HG02678 (cell line): ENCODE data around the gene EPHB3.
"Not testable (repeated sequence)": the region's sequence is repeated elsewhere in the genome, so short reads cannot be mapped to it uniquely, and the experiment has no call there.

Source experiments
- ATAC-seq: cut with Tn5 transposase; IDR thresholded peaks from one replicate; pipeline ENCODE4 v1.9.1; 2021; ENCODE audit warnings: mild to moderate bottlenecking, moderate library complexity; ENCODE audit not compliant: unreplicated experiment

Gene EPHB3

GRCh38 chr3:184597829-184598573 is 36.4 kb downstream of the EPHB3 start:
- ATAC-seq = no peak

GRCh38 chr3:184598574-184598927 is 37.0 kb downstream of the EPHB3 start:
- no peak for ATAC-seq

- no peak for ATAC-seq
Observed at GRCh38 chr3:184599143-184599542, 37.6 kb downstream of the EPHB3 start.

- no peak for ATAC-seq
Observed at GRCh38 chr3:184600685-184601377, 39.2 kb downstream of the EPHB3 start.

GRCh38 chr3:184601576-184602371 is 40.2 kb downstream of the EPHB3 start:
- ATAC-seq = no peak

- no peak for ATAC-seq
Observed at GRCh38 chr3:184602372-184603150, 41.0 kb downstream of the EPHB3 start.

- no peak for ATAC-seq
Observed at GRCh38 chr3:184603151-184604030, 41.8 kb downstream of the EPHB3 start.

- no peak for ATAC-seq
Observed at GRCh38 chr3:184604039-184604601, 42.5 kb downstream of the EPHB3 start.

- no peak for ATAC-seq
Observed at GRCh38 chr3:184604615-184605290, 43.2 kb downstream of the EPHB3 start.

- no peak for ATAC-seq
Observed at GRCh38 chr3:184608209-184608608, 46.6 kb downstream of the EPHB3 start.

- no peak for ATAC-seq
Observed at GRCh38 chr3:184609476-184610244, 48.1 kb downstream of the EPHB3 start.

- ATAC-seq = no peak
Observed at GRCh38 chr3:184610245-184610871, 48.8 kb downstream of the EPHB3 start.

- ATAC-seq = no peak
Observed at GRCh38 chr3:184611607-184612281, 50.2 kb downstream of the EPHB3 start.

- ATAC-seq = no peak
Observed at GRCh38 chr3:184615396-184615795, 53.8 kb downstream of the EPHB3 start.

GRCh38 chr3:184616436-184616835 is 54.9 kb downstream of the EPHB3 start:
- no peak for ATAC-seq

- not testable (repeated sequence) for ATAC-seq
Observed at GRCh38 chr3:184617306-184617705, 55.7 kb downstream of the EPHB3 start.

- ATAC-seq = no peak
Observed at GRCh38 chr3:184618811-184619210, 57.2 kb downstream of the EPHB3 start.
